ENCODE results near the gene HOXA6. TPM values are rescaled to one million over a fixed set of nuclear protein-coding genes. Genes with fewer than 3 reads are reported as not detected.

The HOXA6 gene
- not detected for total RNA-seq
- long read RNA-seq: 0 reads

- ATAC-seq: no peak
- no peaks in the 10 kb centered on the region for H3K9me3 ChIP-seq
- TF ChIP-seq POLR2A (IDR thresholded peaks at IDR 0.05) (no peak), CTCF (IDR thresholded peaks at IDR 0.05) (no peak)
- WGBS (ENCODE audit: insufficient coverage, low coverage, low lambda C conversion rate, missing lambda C conversion rate): 13% methylated on average over 31 of the region's 63 CpGs
- peak in 1 of 3 donors; percentile 54 for DNase-seq
- H3K27ac ChIP-seq: no peak within 1 kb of the TSS
- peaks cover 14 to 68% of the 10 kb centered on the region in 2 donors for H3K27me3 ChIP-seq
- H3K4me1 ChIP-seq: peaks cover 0 to 5% (median 3%) of the 10 kb centered on the region in 4 donors
- intact Hi-C loops (cut with DNase I): no loop called here
- H3K36me3 ChIP-seq: no peaks in the 10 kb centered on the region
- H3K4me3 ChIP-seq: peak within 1 kb of the TSS in 2 of 3 donors; percentile 9 to 31
These were observed at the start of gene HOXA6 for GRCh38 chr7:27147199-27148030. Gene HOXA6, minus strand, starts transcription at chr7:27147774. Its CDS starts 25 bp downstream, at chr7:27147749.

GRCh38 chr7:27196287-27196767 is 48.8 kb upstream of the HOXA6 start:
- Histone ChIP-seq H3K27ac (no peak overlapping the region), H3K9me3 (no peaks in the 10 kb centered on the region), H3K36me3 (no peaks in the 10 kb centered on the region), H3K4me3 (no peak overlapping the region), H3K27me3 (peaks cover 37 to 76% of the 10 kb centered on the region in 2 donors), H3K4me1 (peaks cover 0 to 20% (median 6%) of the 10 kb centered on the region in 4 donors)
- peak; percentile 50 to 74 (median 72) for ATAC-seq
- WGBS (ENCODE audit: insufficient coverage, low coverage, low lambda C conversion rate, missing lambda C conversion rate): 3% methylated on average over 6 of the region's 6 CpGs
- peak; percentile 76 to 81 (median 81) for DNase-seq
- intact Hi-C loops (cut with DNase I): no loop called here
- peak; percentile 76 to 83 (median 81) for TF ChIP-seq CTCF (IDR thresholded peaks at IDR 0.05)
- no peak for TF ChIP-seq POLR2A (IDR thresholded peaks at IDR 0.05)

GRCh38 chr7:27194686-27195379 is 47.3 kb upstream of the HOXA6 start:
- Histone ChIP-seq H3K27me3 (peaks cover 37 to 84% of the 10 kb centered on the region in 2 donors), H3K9me3 (no peaks in the 10 kb centered on the region)
- WGBS (ENCODE audit: insufficient coverage, low coverage, low lambda C conversion rate, missing lambda C conversion rate): 21% methylated on average over 9 of the region's 9 CpGs

GRCh38 chr7:27194002-27194352 is 46.4 kb upstream of the HOXA6 start:
- ATAC-seq (no peak), DNase-seq (no peak)
- H3K27ac ChIP-seq: no peak overlapping the region
- peaks cover 0 to 15% (median 5%) of the 10 kb centered on the region in 4 donors for H3K4me1 ChIP-seq
- intact Hi-C loops (cut with DNase I): no loop called here
- H3K27me3 ChIP-seq: peaks cover 36 to 87% of the 10 kb centered on the region in 2 donors
- H3K4me3 ChIP-seq: no peak overlapping the region
- H3K36me3 ChIP-seq: no peaks in the 10 kb centered on the region
- H3K9me3 ChIP-seq: no peaks in the 10 kb centered on the region
- TF ChIP-seq CTCF (IDR thresholded peaks at IDR 0.05) (no peak), POLR2A (IDR thresholded peaks at IDR 0.05) (no peak)
- WGBS (ENCODE audit: insufficient coverage, low coverage, low lambda C conversion rate, missing lambda C conversion rate): 34% methylated on average over 2 of the region's 2 CpGs

More at GRCh38 chr7:27194686-27195379, 47.3 kb upstream of the HOXA6 start:
- Histone ChIP-seq H3K4me1 (peaks cover 0 to 12% (median 5%) of the 10 kb centered on the region in 4 donors), H3K36me3 (no peaks in the 10 kb centered on the region), H3K4me3 (no peak overlapping the region), H3K27ac (no peak overlapping the region)
- no peak for DNase-seq
- no peak for ATAC-seq
- TF ChIP-seq POLR2A (IDR thresholded peaks at IDR 0.05) (no peak), CTCF (IDR thresholded peaks at IDR 0.05) (no peak)
- intact Hi-C loops (cut with DNase I): no loop called here
